Measurements from ENCODE around the gene MFAP4. TPM values are rescaled to one million over a fixed set of nuclear protein-coding genes. Genes with fewer than 3 reads are reported as not detected.

Gene MFAP4
- total RNA-seq, 5 donors from 2014 or later (not counting 1 experiment from before 2014, with no cell fraction given): 0.18 to 0.63 (median 0.46) TPM; not detected in 2

DNA sequence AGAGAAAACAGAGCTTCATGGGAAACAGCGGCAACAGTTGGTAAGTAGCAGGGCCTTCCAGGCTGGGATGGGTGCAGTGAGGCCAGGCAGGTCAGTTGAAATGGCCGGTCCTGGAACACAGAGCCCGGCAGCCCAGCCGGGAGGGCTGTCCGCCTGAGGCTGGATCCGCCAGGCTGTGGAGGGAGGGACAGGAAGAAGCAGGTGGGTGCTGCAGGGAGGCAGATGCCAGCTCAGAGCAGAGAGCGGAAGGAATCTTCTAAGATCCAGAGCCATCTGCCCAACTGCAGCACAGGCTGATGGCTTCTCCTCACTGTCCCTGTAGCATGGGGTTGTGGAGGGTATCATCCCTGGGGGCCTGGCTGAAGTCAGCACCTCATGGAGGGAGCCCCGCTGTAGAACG lies 24.6 kb upstream of the MFAP4 start:
- WGBS (ENCODE audit: insufficient coverage): 87% methylated on average over 7 of the region's 9 CpGs
- Mint-ChIP-seq H3K27me3 (peaks cover 0 to 5% of the 10 kb centered on the region in 2 donors), H3K36me3 (no peaks in the 10 kb centered on the region), H3K4me3 (no peak overlapping the region), H3K27ac (no peak overlapping the region), H3K9me3 (no peaks in the 10 kb centered on the region), H3K4me1 (no peaks in the 10 kb centered on the region)
- no peaks in the 10 kb centered on the region for H3K36me3 ChIP-seq (ENCODE audit: control insufficient read depth in 2 of 2, extremely low read depth in 1 of 2, insufficient read depth in 1 of 2, low read length in 1 of 2)
- peaks cover 0 to 31% of the 10 kb centered on the region in 2 experiments for H3K27me3 ChIP-seq (replicated peaks in 1 of 2; ENCODE audit: control insufficient read depth in 2 of 2, extremely low read depth in 1 of 2, insufficient read depth in 2 of 2, low read length in 1 of 2)
- H3K4me1 ChIP-seq (ENCODE audit: control insufficient read depth in 1 of 2, extremely low read depth in 1 of 2, insufficient read depth in 2 of 2, low read length in 2 of 2): no peaks in the 10 kb centered on the region
- H3K9me3 ChIP-seq: no peaks in the 10 kb centered on the region
- ChIA-PET CTCF (no interaction called here), POLR2A (interaction anchor here in 1 of 2 donors (0.6 kb wide), 1 partner anchor 96 kb away, joined by 3 read pairs; no protein-coding TSS in a partner anchor)
- ATAC-seq (replicated peaks in 1 of 4) (no peak), DNase-seq (no peak)
- no peak overlapping the region for H3K4me3 ChIP-seq (ENCODE audit: control insufficient read depth in 1 of 2, extremely low read depth in 1 of 2, low read length in 1 of 2)
- no peak overlapping the region for H3K27ac ChIP-seq (ENCODE audit: low read length)

DNA sequence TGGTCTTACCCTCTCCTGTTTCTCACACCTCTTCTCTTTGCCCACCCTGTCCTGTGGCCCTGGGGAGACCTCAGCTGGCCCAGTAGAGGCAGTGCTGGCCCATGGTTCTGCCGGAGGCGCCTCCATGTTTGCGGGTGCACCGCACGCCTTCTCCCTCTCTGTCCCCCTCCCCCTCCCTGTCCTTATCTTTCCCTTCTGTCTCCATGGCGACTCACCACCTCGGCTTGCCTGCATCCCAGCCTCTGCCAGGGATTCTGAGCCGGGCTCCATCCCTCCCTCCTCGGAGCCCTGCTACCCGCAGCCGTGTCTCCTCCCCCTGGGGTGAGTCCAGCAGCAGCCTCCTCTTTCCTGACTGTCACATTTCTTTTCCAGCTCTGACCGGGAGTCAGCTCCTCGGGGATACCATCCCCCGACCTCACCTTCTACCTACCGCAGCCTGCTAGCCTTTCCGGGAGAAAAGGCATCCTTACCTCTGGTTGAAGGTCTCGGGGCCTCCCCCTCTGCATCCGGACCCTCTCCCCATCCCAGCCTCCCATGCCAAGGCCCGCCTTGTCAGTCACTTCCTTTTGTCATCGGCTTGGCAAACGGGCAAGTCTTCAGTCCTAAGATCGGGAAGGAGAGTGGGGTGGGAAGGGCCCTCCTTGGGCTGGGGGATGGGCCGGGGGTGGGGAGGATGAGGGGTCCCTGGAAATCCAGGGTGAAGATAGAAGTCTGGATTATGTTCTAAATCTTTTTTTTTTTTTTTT lies 24.1 kb upstream of the MFAP4 start, which contains the start of gene RNF112:
RNF112 (plus strand) TSS at position 358 of the 746 bp plus-strand sequence; CDS start at position 535, 177 bp downstream.
- ATAC-seq (replicated peaks in 1 of 4): no peak
- DNase-seq: no peak
- Histone ChIP-seq H3K36me3 (ENCODE audit: control insufficient read depth in 2 of 2, extremely low read depth in 1 of 2, insufficient read depth in 1 of 2, low read length in 1 of 2) (no peaks in the 10 kb centered on the region), H3K9me3 (no peaks in the 10 kb centered on the region), H3K4me1 (ENCODE audit: control insufficient read depth in 1 of 2, extremely low read depth in 1 of 2, insufficient read depth in 2 of 2, low read length in 2 of 2) (no peaks in the 10 kb centered on the region), H3K27me3 (replicated peaks in 1 of 2; ENCODE audit: control insufficient read depth in 2 of 2, extremely low read depth in 1 of 2, insufficient read depth in 2 of 2, low read length in 1 of 2) (peaks cover 0 to 31% of the 10 kb centered on the region in 2 experiments), H3K27ac (ENCODE audit: low read length) (no peak within 1 kb of the TSS), H3K4me3 (ENCODE audit: control insufficient read depth in 1 of 2, extremely low read depth in 1 of 2, low read length in 1 of 2) (no peak within 1 kb of the TSS)
- no peaks in the 10 kb centered on the region for H3K9me3 Mint-ChIP-seq
- WGBS (ENCODE audit: insufficient coverage): 54% methylated on average over 13 of the region's 23 CpGs
- ChIA-PET CTCF (no interaction called here), POLR2A (interaction anchor here in 1 of 2 donors (0.6 kb wide), 1 partner anchor 95 kb away, joined by 3 read pairs; no protein-coding TSS in a partner anchor)
- no peak within 1 kb of the TSS for H3K4me3 Mint-ChIP-seq
- no peaks in the 10 kb centered on the region for H3K36me3 Mint-ChIP-seq
- H3K27ac Mint-ChIP-seq: no peak within 1 kb of the TSS
- no peaks in the 10 kb centered on the region for H3K4me1 Mint-ChIP-seq
- peaks cover 0 to 5% of the 10 kb centered on the region in 2 donors for H3K27me3 Mint-ChIP-seq

DNA sequence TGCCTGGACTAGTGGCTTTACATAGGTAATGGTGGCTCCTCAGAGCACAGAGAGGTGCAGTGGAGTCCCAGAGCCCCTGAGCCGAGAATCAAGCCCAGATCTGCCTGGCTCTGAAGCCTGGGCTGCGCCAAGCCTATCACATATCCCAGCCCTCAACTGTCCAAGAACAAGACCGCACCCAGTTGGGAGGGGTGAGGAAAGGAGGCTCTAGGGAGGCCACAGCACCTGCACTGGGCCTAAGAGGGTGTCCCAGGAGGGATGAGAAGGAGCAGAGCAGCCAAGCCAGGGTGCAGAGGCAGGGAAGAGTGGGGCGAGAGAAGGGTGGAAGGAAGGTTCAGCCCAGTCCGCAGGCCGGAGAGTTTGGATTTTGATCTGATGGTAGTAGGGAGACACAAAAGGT lies 23.1 kb upstream of the MFAP4 start:
- H3K36me3 Mint-ChIP-seq: no peaks in the 10 kb centered on the region
- H3K36me3 ChIP-seq (ENCODE audit: control insufficient read depth in 2 of 2, extremely low read depth in 1 of 2, insufficient read depth in 1 of 2, low read length in 1 of 2): no peaks in the 10 kb centered on the region
- ChIA-PET CTCF (no interaction called here), POLR2A (no interaction called here)
- no peaks in the 10 kb centered on the region for H3K9me3 ChIP-seq
- no peaks in the 10 kb centered on the region for H3K9me3 Mint-ChIP-seq
- H3K4me1 Mint-ChIP-seq: no peaks in the 10 kb centered on the region
- H3K27me3 Mint-ChIP-seq: peaks cover 0 to 5% of the 10 kb centered on the region in 2 donors
- H3K4me1 ChIP-seq (ENCODE audit: control insufficient read depth in 1 of 2, extremely low read depth in 1 of 2, insufficient read depth in 2 of 2, low read length in 2 of 2): no peaks in the 10 kb centered on the region
- ATAC-seq (replicated peaks in 1 of 4) (no peak), DNase-seq (no peak)
- peaks cover 0 to 28% of the 10 kb centered on the region in 2 experiments for H3K27me3 ChIP-seq (replicated peaks in 1 of 2; ENCODE audit: control insufficient read depth in 2 of 2, extremely low read depth in 1 of 2, insufficient read depth in 2 of 2, low read length in 1 of 2)
- WGBS (ENCODE audit: insufficient coverage): 81% methylated on average over 3 of the region's 6 CpGs
- H3K27ac ChIP-seq (ENCODE audit: low read length): no peak overlapping the region
- H3K27ac Mint-ChIP-seq: no peak overlapping the region
- H3K4me3 Mint-ChIP-seq: no peak overlapping the region
- no peak overlapping the region for H3K4me3 ChIP-seq (ENCODE audit: control insufficient read depth in 1 of 2, extremely low read depth in 1 of 2, low read length in 1 of 2)

DNA sequence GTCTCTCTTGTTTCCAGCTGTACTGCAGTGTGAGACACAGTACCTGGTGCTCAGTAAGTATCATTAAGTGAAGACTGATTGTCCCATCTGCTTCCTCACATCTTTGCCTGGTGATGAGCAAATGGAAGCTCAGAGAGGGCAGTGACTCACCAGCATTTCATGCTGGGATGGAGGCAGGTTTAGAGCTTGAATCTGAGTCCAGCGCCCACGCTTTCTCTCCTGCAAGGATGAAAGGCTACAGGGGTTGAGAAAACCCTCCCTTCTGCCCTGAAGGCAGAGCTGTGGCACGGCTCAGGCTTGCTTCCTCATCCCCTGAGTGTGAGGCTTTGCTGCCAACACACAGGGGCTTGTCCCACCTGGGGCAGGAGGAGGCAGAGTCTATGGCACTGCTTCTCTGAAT lies 22.5 kb upstream of the MFAP4 start:
- Histone ChIP-seq H3K4me1 (ENCODE audit: control insufficient read depth in 1 of 2, extremely low read depth in 1 of 2, insufficient read depth in 2 of 2, low read length in 2 of 2) (no peaks in the 10 kb centered on the region), H3K36me3 (ENCODE audit: control insufficient read depth in 2 of 2, extremely low read depth in 1 of 2, insufficient read depth in 1 of 2, low read length in 1 of 2) (no peaks in the 10 kb centered on the region), H3K9me3 (no peaks in the 10 kb centered on the region), H3K27ac (ENCODE audit: low read length) (no peak overlapping the region), H3K27me3 (replicated peaks in 1 of 2; ENCODE audit: control insufficient read depth in 2 of 2, extremely low read depth in 1 of 2, insufficient read depth in 2 of 2, low read length in 1 of 2) (peaks cover 0 to 24% of the 10 kb centered on the region in 2 experiments), H3K4me3 (ENCODE audit: control insufficient read depth in 1 of 2, extremely low read depth in 1 of 2, low read length in 1 of 2) (no peak overlapping the region)
- DNase-seq (no peak), ATAC-seq (replicated peaks in 1 of 4) (no peak)
- peaks cover 0 to 2% of the 10 kb centered on the region in 2 donors for H3K27me3 Mint-ChIP-seq
- H3K9me3 Mint-ChIP-seq: no peaks in the 10 kb centered on the region
- no peaks in the 10 kb centered on the region for H3K4me1 Mint-ChIP-seq
- H3K4me3 Mint-ChIP-seq: no peak overlapping the region
- no peak overlapping the region for H3K27ac Mint-ChIP-seq
- POLR2A ChIA-PET: no interaction called here
- CTCF ChIA-PET: no interaction called here
- 60% methylated on average over 3 of the region's 3 CpGs for WGBS (ENCODE audit: insufficient coverage)
- no peaks in the 10 kb centered on the region for H3K36me3 Mint-ChIP-seq

DNA sequence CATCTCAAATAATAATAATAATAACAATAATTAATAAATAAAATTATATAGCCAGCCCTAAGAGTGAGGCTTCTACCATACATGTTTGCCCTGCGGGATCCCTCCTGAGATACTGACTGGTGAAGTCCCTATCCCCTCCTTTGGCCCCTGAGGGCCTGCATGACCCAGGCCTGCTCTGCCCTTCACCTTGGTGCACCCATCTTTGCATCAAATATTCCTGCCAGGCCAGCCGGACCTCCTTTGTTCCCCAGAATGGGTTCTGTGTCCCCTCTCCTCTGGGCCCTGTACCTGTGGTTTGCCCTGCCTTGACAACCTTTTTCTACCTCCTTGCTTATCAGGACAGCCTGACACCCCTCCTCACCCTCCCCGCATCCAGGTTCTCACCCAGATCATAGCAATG lies 22.1 kb upstream of the MFAP4 start:
- no peaks in the 10 kb centered on the region for H3K4me1 Mint-ChIP-seq
- Histone ChIP-seq H3K36me3 (ENCODE audit: control insufficient read depth in 2 of 2, extremely low read depth in 1 of 2, insufficient read depth in 1 of 2, low read length in 1 of 2) (no peaks in the 10 kb centered on the region), H3K27ac (ENCODE audit: low read length) (no peak overlapping the region), H3K27me3 (replicated peaks in 1 of 2; ENCODE audit: control insufficient read depth in 2 of 2, extremely low read depth in 1 of 2, insufficient read depth in 2 of 2, low read length in 1 of 2) (peaks cover 0 to 20% of the 10 kb centered on the region in 2 experiments), H3K4me1 (ENCODE audit: control insufficient read depth in 1 of 2, extremely low read depth in 1 of 2, insufficient read depth in 2 of 2, low read length in 2 of 2) (no peaks in the 10 kb centered on the region), H3K4me3 (ENCODE audit: control insufficient read depth in 1 of 2, extremely low read depth in 1 of 2, low read length in 1 of 2) (no peak overlapping the region), H3K9me3 (no peaks in the 10 kb centered on the region)
- no peak for ATAC-seq (replicated peaks in 1 of 4)
- POLR2A ChIA-PET: no interaction called here
- no peaks in the 10 kb centered on the region for H3K9me3 Mint-ChIP-seq
- 80% methylated on average over 2 of the region's 3 CpGs for WGBS (ENCODE audit: insufficient coverage)
- H3K27me3 Mint-ChIP-seq: peaks cover 0 to 2% of the 10 kb centered on the region in 2 donors
- no peak overlapping the region for H3K27ac Mint-ChIP-seq
- CTCF ChIA-PET: no interaction called here
- H3K4me3 Mint-ChIP-seq: no peak overlapping the region
- no peaks in the 10 kb centered on the region for H3K36me3 Mint-ChIP-seq
- DNase-seq: no peak

DNA sequence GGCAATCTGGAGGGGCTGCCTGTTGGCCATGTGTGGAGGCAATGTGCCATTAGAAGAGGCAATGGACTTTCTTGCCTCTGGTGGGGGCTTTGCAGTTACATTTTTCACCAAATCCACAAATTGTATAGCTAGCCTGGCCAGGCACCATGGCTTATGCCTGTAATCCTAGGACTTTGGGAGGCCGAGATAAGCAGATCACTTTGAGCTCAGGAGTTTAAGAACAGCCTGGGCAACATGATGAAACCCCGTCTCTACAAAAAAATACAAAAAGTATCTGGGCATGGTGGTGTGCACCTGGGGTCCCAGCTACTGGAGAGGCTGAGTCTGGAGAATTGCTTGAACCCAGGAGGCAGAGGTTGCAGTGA lies 21.3 kb upstream of the MFAP4 start:
- DNase-seq (no peak), ATAC-seq (replicated peaks in 1 of 4) (no peak)
- WGBS (ENCODE audit: insufficient coverage): no CpG with 5 or more reads among the region's 2 CpGs
- Mint-ChIP-seq H3K4me3 (no peak overlapping the region), H3K36me3 (no peaks in the 10 kb centered on the region), H3K4me1 (no peaks in the 10 kb centered on the region), H3K27me3 (peaks cover 0 to 2% of the 10 kb centered on the region in 2 donors), H3K9me3 (no peaks in the 10 kb centered on the region), H3K27ac (no peak overlapping the region)
- no peaks in the 10 kb centered on the region for H3K4me1 ChIP-seq (ENCODE audit: control insufficient read depth in 1 of 2, extremely low read depth in 1 of 2, insufficient read depth in 2 of 2, low read length in 2 of 2)
- H3K27ac ChIP-seq (ENCODE audit: low read length): no peak overlapping the region
- ChIA-PET POLR2A (no interaction called here), CTCF (no interaction called here)
- no peaks in the 10 kb centered on the region for H3K9me3 ChIP-seq
- peaks cover 0 to 14% of the 10 kb centered on the region in 2 experiments for H3K27me3 ChIP-seq (replicated peaks in 1 of 2; ENCODE audit: control insufficient read depth in 2 of 2, extremely low read depth in 1 of 2, insufficient read depth in 2 of 2, low read length in 1 of 2)
- H3K4me3 ChIP-seq (ENCODE audit: control insufficient read depth in 1 of 2, extremely low read depth in 1 of 2, low read length in 1 of 2): no peak overlapping the region
- no peaks in the 10 kb centered on the region for H3K36me3 ChIP-seq (ENCODE audit: control insufficient read depth in 2 of 2, extremely low read depth in 1 of 2, insufficient read depth in 1 of 2, low read length in 1 of 2)
